HL-60 (cell line): ENCODE measurements around the gene BLID.

ENCODE experiments used
- POLR2AphosphoS5 ChIP-seq: IDR thresholded peaks from 2 replicates; pipeline ENCODE4 v1.6.1; 2012; ENCODE audit warnings: low read depth
- SPI1 ChIP-seq: IDR thresholded peaks from 2 replicates; pipeline ENCODE4 v1.6.1; 2012; ENCODE audit warnings: low read depth, mild to moderate bottlenecking, borderline replicate concordance
- TF ChIP-seq, protein P1 (sequence below): IDR thresholded peaks from one replicate; pipeline ENCODE4 v1.5.1; 2011; ENCODE audit warnings: low read length, control low read depth, inconsistent platforms; ENCODE audit not compliant: insufficient read depth

DNA sequence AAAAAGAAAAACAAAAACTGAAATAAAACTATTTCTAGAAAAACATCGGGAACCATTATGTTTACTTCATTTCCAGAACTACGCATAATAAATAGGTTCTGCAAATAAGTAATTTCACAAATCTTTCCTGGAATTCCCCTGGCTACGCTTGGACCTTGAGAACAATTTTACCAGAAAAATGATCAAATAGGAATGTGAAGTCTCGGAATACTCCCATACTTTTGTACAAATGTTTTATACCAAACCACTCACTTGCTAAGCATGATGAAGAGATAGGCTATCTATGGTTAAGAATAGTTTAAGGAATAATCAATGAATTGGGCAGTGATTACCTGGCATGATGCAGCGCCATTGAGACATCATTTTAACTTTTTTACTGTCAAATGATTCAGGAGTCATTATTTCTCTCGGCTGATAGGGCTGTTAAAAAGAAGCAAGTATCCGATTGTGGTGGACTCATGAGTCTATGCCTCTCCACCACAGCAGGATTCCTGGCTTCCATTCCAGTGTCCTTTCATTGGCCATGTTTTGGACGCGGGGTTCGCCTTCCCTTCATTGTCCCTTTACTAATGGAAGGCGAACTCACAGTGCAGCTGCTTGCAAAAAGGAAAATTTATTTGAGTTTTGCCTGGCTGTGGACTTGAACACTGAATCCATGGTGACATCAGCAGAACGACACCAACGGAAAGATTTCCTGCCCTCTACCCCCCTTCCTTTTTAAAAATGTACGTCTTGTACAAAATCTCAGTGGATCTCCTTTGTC is 39.9 kb upstream of the BLID start:
- TF ChIP-seq POLR2AphosphoS5, result no peak
- TF ChIP-seq, protein P1, sequence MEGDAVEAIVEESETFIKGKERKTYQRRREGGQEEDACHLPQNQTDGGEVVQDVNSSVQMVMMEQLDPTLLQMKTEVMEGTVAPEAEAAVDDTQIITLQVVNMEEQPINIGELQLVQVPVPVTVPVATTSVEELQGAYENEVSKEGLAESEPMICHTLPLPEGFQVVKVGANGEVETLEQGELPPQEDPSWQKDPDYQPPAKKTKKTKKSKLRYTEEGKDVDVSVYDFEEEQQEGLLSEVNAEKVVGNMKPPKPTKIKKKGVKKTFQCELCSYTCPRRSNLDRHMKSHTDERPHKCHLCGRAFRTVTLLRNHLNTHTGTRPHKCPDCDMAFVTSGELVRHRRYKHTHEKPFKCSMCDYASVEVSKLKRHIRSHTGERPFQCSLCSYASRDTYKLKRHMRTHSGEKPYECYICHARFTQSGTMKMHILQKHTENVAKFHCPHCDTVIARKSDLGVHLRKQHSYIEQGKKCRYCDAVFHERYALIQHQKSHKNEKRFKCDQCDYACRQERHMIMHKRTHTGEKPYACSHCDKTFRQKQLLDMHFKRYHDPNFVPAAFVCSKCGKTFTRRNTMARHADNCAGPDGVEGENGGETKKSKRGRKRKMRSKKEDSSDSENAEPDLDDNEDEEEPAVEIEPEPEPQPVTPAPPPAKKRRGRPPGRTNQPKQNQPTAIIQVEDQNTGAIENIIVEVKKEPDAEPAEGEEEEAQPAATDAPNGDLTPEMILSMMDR, result no peak
- no peak for TF ChIP-seq SPI1
